Mesothelial cell of epicardium (in vitro differentiated cells): ENCODE measurements around the gene FNDC11. TPM values are rescaled to one million over a fixed set of nuclear protein-coding genes. Genes with fewer than 3 reads are reported as not detected.

Experiments
- DNase-seq, 2 experiments: peaks; one replicate each; pipeline ENCODE4 v3.0.0; 2021; ENCODE audit warnings: low spot score in 2 of 2; ENCODE audit not compliant: unreplicated experiment in 2 of 2
- H3K27ac Mint-ChIP-seq: 2 replicates; pipeline ENCODE4 v1.8.0; 2021; ENCODE audit warnings: mixed read lengths
- H3K27me3 Mint-ChIP-seq: 2 replicates; pipeline ENCODE4 v1.8.0; 2021; ENCODE audit warnings: low read depth, mixed read lengths
- H3K36me3 Mint-ChIP-seq: 2 replicates; pipeline ENCODE4 v1.8.0; 2021; ENCODE audit warnings: mixed read lengths
- H3K4me1 Mint-ChIP-seq: 2 replicates; pipeline ENCODE4 v1.8.0; 2021; ENCODE audit warnings: mixed read lengths
- H3K4me3 Mint-ChIP-seq: 2 replicates; pipeline ENCODE4 v1.8.0; 2021; ENCODE audit warnings: mild to moderate bottlenecking, moderate library complexity, mixed read lengths
- H3K9me3 Mint-ChIP-seq: 2 replicates; pipeline ENCODE4 v1.8.0; 2021; ENCODE audit warnings: mixed read lengths
- total RNA-seq: library from RNA; stranded (reverse); gene quantifications from 3 replicates; pipeline ENCODE4 v1.2.1, GENCODE V29; 2021
- TF ChIP-seq, protein P1 (sequence below): fragments of 200-600 bp; sonication (generic); IDR thresholded peaks from one replicate; pipeline ENCODE4 v1.5.0; 2021; ENCODE audit warnings: antibody characterized with exemption; ENCODE audit not compliant: unreplicated experiment

The FNDC11 gene
- total RNA-seq, 1 donor from 2014 or later = 1.1 TPM

DNA sequence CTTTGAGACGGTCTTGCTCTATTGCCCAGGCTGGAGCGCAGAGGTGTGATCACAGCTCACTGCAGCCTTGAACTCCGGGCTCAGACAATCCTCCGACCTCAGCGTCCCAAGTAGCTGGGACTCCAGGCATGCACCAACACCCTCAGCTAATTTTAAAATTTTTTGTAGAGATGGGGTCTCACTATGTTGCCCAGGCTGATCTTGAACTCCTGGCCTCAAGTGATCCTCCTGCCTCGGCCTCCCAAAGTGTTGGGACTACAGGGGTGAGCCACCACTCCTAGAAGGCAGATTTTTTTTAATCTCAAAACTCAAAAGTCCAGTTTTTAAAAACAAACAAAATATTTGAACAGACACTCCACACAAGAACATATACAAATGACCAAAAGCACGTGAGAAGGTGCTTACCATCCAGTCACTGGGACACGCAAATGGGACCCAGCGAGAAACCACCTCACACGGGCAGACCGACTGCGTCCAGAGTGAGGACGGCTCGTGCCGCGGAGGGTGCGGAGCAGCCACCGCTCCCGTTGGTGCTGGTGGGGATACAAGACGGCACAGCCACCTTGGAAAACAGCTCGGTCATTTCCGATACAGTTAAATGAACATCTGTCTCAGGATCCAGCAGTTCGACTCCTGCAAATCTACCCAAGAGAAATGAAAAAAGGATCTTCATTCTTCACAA lies 28.6 kb downstream of the FNDC11 start:
- no peak for DNase-seq

DNA sequence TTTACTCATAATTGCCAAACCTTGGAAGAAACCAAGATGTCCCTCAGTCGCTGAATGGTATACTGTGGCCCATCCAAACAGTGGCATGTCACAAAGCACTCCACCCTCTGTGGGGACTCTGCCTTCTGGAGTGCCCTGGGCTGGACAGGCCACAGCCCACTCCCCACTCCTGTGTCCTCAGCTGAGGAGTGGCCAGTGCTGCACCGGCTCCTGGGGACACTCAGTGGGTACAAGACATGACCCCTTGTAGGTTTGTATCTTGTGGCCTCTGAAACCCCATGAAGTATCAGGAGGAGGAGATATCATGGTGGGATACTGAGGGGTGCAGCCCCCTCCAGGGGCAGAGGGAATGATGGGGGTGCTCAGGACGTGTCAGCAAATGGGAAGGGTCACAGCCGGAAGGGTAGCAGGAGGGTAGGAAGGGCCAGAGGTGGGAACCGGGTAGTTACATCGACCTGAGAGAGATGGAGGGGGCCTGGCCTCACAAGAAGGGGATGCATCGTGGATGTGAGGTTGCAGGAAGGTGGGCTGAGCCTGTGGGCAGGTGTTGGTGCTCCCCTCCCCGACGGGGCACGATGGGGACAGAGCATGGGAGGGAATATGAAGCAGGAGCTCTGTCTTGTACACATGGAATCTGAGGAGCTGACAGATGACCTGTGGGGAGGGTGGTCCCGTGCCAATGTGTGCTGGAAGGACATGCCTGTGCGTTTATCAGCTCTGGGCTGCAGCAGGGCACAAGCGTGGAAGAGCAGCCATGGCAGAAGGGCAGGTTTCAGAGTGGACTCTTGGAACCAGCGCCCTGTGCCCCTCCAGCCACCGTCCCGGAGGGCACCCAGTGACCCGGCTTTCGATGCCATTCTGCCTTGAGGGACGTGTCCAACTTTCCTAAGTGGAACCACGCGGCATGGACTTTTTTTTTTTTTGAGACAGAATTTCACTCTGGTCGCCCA lies 31.9 kb downstream of the FNDC11 start:
- DNase-seq = no peak
- no peak overlapping the region for H3K4me3 Mint-ChIP-seq
- H3K9me3 Mint-ChIP-seq = no peaks in the 10 kb centered on the region
- H3K36me3 Mint-ChIP-seq = peaks cover 7% of the 10 kb centered on the region
- TF ChIP-seq, protein P1, sequence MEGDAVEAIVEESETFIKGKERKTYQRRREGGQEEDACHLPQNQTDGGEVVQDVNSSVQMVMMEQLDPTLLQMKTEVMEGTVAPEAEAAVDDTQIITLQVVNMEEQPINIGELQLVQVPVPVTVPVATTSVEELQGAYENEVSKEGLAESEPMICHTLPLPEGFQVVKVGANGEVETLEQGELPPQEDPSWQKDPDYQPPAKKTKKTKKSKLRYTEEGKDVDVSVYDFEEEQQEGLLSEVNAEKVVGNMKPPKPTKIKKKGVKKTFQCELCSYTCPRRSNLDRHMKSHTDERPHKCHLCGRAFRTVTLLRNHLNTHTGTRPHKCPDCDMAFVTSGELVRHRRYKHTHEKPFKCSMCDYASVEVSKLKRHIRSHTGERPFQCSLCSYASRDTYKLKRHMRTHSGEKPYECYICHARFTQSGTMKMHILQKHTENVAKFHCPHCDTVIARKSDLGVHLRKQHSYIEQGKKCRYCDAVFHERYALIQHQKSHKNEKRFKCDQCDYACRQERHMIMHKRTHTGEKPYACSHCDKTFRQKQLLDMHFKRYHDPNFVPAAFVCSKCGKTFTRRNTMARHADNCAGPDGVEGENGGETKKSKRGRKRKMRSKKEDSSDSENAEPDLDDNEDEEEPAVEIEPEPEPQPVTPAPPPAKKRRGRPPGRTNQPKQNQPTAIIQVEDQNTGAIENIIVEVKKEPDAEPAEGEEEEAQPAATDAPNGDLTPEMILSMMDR = no peak
- no peaks in the 10 kb centered on the region for H3K27me3 Mint-ChIP-seq
- H3K27ac Mint-ChIP-seq = no peak overlapping the region
- H3K4me1 Mint-ChIP-seq = no peaks in the 10 kb centered on the region

More for the DNA sequence above, 28.6 kb downstream of the FNDC11 start:
- no peaks in the 10 kb centered on the region for H3K4me1 Mint-ChIP-seq
- no peaks in the 10 kb centered on the region for H3K9me3 Mint-ChIP-seq
- H3K27me3 Mint-ChIP-seq = peaks cover 6% of the 10 kb centered on the region
- TF ChIP-seq, protein P1 = no peak
- no peak overlapping the region for H3K27ac Mint-ChIP-seq
- H3K36me3 Mint-ChIP-seq = no peaks in the 10 kb centered on the region
- H3K4me3 Mint-ChIP-seq = no peak overlapping the region

DNA sequence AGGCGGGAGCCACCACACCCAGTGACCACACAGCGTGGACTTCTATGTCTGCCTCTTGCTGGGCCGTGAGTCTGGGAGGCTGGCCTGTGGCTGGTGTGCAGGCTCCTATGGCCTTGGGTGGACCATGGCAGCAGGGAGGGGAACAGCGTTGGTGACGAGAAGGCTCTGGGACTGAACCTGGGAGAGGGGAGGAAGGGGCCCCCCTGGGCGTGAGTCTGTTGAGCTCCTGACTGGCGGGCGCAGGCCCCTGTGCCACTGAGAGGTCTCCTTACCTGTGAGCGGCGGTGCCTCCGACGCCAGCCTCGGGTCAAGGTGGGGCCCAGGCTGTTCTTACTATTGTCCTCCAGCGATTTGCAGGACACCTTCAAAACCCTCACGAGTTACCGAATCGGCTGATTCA lies 32.8 kb downstream of the FNDC11 start:
- Mint-ChIP-seq H3K4me1 (no peaks in the 10 kb centered on the region), H3K27me3 (no peaks in the 10 kb centered on the region), H3K4me3 (no peak overlapping the region), H3K36me3 (peaks cover 10% of the 10 kb centered on the region), H3K27ac (no peak overlapping the region), H3K9me3 (no peaks in the 10 kb centered on the region)
- TF ChIP-seq, protein P1 = no peak
- no peak for DNase-seq

DNA sequence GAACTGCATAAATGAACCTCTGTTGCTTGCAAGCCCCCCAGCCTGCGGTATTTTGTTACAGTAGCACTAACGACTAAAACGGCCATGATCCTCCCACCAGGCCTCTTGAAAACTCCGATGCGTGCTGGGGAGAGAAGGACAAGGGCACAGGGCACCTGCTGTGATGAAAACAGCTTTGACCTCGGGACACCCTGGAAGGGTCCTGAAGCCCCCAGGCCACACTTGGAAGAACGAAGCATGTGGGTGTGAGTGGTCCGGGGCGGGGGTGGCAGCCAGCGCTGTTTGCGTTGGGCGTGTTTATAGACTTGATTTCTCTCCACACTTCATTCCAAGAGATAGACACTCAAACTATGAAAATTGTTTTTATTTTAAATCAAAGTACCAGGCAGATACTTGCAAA lies 33.3 kb downstream of the FNDC11 start:
- Mint-ChIP-seq H3K9me3 (no peaks in the 10 kb centered on the region), H3K4me1 (no peaks in the 10 kb centered on the region), H3K27me3 (no peaks in the 10 kb centered on the region), H3K27ac (no peak overlapping the region), H3K36me3 (peaks cover 10% of the 10 kb centered on the region), H3K4me3 (no peak overlapping the region)
- no peak for DNase-seq
- TF ChIP-seq, protein P1 = no peak

DNA sequence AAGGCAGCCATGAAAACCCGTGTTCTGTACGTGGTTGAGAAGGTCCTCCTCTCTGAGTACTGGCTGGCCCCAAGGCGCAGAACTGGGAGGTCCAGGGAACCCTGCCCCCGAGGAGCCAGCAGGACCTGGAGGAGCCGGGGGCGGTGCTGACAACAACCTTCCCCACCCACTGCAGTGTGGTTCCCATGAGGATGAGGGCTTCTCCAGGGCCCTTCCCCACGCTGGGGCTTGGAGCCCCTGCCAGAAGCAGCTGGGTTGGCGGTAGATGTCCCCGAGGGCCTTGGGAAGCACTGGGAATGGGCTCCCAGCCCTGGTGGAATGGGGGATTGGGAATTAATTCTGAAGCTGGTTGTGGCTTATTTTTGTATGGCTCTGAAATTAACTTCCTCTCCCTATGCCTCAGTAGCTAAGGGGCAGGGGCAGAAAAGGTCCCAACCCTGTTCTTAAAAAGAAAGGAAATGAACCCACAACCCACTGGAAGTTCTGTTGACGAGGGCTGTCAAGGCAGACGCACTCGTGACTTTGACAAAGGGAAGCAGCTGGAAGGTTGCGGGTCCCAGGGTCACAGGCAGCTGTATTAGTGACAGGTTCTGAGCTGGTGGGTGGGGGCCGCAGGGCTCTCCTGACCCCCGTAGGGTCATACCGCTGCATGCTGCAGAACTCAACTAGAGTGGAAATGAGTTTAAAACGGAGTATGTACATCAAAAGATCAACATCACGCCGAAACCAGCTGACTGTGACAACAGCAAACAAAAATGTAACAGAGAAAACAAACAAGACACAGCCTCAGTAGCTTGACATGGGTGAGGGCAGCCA lies 34.0 kb downstream of the FNDC11 start:
- no peak overlapping the region for H3K27ac Mint-ChIP-seq
- no peaks in the 10 kb centered on the region for H3K27me3 Mint-ChIP-seq
- TF ChIP-seq, protein P1 = no peak
- H3K36me3 Mint-ChIP-seq = peaks cover 11% of the 10 kb centered on the region
- H3K4me1 Mint-ChIP-seq = no peaks in the 10 kb centered on the region
- H3K4me3 Mint-ChIP-seq = no peak overlapping the region
- H3K9me3 Mint-ChIP-seq = no peaks in the 10 kb centered on the region
- DNase-seq = no peak
